ENCODE data around the gene ANOS1. TPM values are rescaled to one million over a fixed set of nuclear protein-coding genes. Genes with fewer than 3 reads are reported as not detected.
A peak's percentile ranks its signal among the peaks of the same experiment; 100 is the strongest.
"Not testable (repeated sequence)": the region's sequence is repeated elsewhere in the genome, so short reads cannot be mapped to it uniquely, and the experiment has no call there.

ANOS1 gene
- 10 to 100 TPM in 1 of 4 donors, 1 to 10 TPM in 3; 7.3 to 12.0 (median 8.4) TPM for polyA plus RNA-seq (ENCODE audit: insufficient read length in 4 of 4)

DNA sequence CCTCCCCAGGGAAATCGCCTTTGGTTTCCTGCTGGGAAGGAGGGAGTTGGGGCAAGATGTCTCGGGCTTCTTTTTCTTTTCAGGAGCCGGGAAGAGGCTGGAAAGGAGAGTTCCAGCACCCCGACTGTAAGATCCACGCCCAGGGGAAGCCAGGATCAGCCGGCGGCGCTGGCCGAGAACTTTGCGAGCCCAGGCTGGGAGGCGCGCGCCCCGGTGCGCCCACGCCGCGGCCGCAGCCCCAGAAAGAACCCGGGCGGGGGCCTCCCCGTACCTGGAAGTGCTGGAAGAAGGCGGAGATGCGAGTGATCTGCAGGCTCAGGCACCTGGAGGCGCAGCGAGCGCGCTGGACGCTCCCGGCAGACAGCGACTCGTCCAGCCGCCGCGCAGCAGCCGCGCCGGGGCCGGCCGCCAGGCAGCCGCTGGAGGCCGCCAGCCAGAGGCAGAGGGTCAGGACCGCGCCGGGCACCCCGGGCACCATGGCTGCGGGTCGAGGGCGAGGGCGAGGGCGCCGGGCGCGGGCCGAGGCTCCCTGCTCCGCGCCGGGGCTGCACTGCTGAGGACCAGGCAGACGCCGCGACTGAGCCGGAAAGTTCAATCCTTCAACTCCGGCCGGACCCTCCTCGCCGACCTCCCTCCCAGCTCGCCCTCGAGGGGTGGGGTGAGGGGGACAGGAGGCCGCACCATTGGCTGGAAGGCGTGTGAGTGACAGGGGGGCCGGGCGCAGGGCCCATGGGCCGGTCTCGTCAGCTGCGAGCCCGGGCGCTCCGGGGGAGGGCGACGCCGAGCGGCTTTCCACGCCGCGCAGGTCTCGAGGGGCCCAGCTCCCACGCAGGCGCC is at the start of gene ANOS1:
ANOS1 (minus strand) TSS at position 579 of the 837 bp plus-strand sequence; CDS start at position 478, 101 bp downstream.
- peak in 1 of 4 donors; percentile 48 for DNase-seq (ENCODE audit: low read depth in 4 of 4, low spot score in 2 of 4)

DNA sequence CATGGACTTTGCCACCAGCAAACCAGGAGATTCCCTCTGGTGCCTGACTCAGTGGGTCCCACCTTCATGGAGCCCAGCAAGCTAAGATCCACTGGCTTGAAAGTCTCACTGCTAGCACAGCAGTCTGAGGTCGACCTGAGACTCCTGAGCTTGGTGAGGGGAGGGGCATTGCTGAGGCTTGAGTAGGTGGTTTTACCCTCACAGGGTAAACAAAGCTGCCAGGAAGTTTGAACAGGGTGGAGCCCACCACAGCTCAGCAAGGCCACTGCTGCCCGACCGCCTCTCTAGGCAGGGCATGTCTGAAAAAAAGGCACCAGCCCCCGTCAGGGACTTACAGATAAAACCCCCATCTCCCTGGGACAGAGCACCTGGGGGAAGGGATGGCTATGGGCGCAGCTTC is 41.2 kb upstream of the ANOS1 start:
- DNase-seq (ENCODE audit: low read depth in 4 of 4, low spot score in 2 of 4), result no peak

DNA sequence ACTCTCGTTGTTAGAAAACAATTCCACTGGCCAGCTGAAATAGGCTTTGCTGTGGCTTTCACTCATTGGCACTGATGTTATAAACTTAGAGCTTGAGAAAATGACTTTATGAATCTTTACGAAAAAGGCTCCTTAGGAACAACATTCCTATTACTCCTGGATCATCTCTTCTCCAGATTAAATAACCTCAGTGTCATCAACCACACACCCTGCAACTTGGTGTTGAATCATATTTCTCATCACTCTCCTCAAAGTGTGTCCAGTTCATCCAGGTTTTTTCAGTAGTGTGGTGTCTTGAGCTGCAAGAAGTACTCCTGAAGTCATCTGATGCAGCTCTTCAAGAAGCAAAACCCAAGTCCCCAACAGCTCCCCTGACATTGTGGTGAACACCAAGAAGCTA is 28.1 kb upstream of the ANOS1 start:
- no peak for DNase-seq (ENCODE audit: low read depth in 4 of 4, low spot score in 2 of 4)

GRCh38 chrX:8758706-8759105 is 26.8 kb upstream of the ANOS1 start:
- not testable (repeated sequence) for DNase-seq (ENCODE audit: low read depth in 4 of 4, low spot score in 2 of 4)

- DNase-seq (ENCODE audit: low read depth in 4 of 4, low spot score in 2 of 4), result not testable (repeated sequence)
Measured at GRCh38 chrX:8757609-8758389, 25.9 kb upstream of the ANOS1 start.

DNA sequence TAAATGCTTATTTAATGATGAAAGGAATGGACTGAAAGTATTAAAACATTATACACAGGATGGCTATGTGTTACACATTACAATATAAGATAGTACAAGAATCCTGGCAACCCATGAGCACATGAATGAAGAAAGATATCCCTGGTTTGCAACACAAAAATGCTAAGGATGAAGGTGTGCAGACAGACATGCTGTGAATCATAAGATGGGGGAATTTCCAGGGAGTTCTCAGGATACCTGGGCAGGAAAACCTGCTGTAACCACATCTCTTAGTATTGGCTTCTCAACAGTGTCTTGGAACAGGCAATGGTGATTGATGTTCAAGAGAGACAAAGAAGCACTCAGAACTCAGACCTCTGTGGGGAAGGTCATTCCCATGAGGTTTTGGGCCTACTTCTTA is 23.9 kb upstream of the ANOS1 start:
- no peak for DNase-seq (ENCODE audit: low read depth in 4 of 4, low spot score in 2 of 4)

DNA sequence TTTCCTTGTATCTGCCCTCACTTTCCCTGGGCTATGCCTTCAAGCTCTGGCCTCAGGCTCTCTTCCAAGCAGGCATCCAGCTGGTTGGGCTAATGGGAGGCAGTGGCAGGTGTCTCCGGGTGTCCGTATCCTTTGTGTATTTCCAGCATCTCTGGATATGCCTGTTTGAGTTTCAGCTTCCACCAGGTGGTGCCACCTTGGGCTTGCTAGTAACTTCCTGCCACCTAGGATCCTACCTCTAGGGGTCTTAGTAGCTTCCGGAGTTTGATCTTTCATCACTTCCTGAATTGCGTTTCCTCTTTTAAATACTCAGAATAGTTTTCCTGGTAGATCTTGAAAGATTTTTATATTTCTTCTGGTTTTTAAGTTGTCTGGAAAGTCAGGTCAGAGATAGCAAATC is 23.2 kb upstream of the ANOS1 start:
- DNase-seq (ENCODE audit: low read depth in 4 of 4, low spot score in 2 of 4), result no peak

- no peak for DNase-seq (ENCODE audit: low read depth in 4 of 4, low spot score in 2 of 4)
Measured at GRCh38 chrX:8749697-8750096, 17.8 kb upstream of the ANOS1 start.

GRCh38 chrX:8748855-8749254 is 16.9 kb upstream of the ANOS1 start:
- DNase-seq (ENCODE audit: low read depth in 4 of 4, low spot score in 2 of 4), result no peak

DNA sequence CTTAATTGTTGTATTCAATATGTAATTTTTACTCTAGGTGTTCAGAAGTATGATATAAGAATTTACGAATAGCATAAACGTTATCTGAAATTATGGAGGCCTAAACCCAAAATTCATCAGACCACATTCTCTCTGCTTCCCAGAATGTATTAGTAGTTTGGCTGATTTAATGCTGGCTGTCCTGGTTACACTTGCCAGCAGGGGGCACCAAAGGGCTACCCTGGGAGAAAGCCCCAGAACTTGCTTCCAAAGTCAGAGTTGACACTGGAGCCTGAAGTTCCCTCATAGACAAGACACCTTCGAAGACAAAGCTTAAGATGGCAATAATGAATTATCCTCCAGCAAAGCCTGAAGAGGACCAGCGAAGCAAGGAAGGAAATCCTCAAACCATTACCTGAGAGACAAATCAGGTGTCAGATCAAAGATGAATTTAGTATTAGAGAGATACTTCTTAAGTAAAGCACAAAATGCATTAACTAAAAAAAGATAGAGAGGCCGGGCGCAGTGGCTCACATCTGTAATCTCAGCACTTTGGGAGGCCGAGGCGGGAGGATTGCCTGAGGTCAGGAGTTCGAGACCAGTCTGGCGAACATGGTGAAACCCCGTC is 11.3 kb upstream of the ANOS1 start:
- DNase-seq (ENCODE audit: low read depth in 4 of 4, low spot score in 2 of 4), result no peak

GRCh38 chrX:8741981-8742380 is 10.0 kb upstream of the ANOS1 start:
- DNase-seq (ENCODE audit: low read depth in 4 of 4, low spot score in 2 of 4), result no peak

DNA sequence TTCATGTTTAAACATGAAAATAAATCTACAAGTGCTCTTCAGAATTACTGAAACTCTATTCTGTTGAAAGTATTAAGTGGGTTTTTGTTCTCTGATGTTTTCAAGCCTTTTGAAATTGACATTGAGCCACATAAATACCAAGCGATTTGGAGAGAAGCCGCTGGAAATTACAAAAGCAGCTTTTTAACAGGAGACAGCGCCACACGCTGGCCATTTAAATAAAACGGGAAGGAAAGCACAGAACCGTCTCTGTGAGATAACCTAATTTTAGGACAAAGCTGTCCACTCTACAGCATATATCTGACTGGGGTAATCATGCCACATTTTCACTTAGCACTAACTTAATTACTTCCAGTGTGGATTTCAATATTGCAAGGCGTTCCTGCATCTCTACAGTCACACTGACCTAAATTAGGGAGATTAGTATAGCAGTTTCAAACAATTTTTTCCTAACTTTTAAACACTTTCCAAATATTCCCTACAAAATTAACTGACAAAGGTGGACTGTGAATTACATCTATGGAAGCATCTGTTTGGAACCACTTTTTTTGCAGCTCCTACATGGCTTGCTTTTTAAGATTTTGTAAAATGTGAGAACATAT is 6.8 kb upstream of the ANOS1 start:
- DNase-seq (ENCODE audit: low read depth in 4 of 4, low spot score in 2 of 4), result no peak

DNA sequence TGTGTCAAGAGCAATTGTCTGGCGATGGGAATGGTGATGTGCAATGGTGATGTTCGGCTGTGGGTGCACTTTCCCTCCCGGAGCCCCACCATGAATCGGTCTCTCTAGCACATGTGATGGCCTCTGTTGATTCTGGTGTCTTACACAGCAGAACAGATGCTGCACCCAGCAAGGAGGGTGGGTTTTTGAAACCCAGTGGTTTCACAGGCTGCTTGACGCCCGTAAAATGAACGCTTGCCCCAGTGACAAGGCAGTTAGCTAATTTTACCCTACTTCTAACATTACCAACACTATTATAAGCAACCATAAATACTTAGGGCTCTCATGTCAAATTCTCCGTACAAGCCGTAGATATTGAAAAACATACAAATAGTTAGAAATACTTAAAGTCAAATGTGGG is 5.9 kb upstream of the ANOS1 start:
- DNase-seq (ENCODE audit: low read depth in 4 of 4, low spot score in 2 of 4), result no peak

DNA sequence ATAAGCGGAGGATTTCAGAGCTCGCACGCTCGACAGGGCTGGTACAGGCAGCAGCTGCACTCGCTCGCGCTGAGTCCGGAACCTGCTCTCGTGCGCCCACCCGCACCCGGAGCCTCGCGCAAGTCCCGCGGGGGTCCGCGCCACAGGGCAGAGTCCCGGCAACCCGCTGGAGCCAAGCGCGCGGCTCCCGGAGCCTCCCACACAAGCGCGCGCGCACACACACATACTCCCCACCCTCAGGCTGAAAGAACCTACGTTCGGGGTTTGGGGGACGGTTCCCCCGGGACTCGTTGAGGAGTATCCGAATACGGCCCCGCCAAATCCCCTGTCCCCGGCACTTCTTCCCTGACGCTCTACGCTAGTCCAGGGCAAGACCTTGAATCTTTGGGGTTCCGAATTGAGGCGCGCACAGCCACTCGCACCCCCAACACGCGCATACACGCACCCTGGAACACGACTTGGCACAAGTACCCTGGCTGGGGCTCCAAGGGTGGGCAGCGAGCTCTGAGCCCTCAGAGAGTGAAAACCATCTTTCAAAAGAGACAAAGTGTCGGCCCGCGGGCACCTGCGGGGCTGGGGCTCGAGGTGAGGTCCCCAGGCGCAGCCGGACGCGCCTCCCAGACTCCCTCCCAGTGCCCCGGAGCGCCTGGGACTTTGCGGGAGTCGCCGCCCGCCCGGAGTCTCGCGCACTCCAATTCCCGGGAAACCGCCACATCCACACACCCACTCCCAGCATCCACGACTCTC is 952 bp downstream of the ANOS1 start:
- no peak for DNase-seq (ENCODE audit: low read depth in 4 of 4, low spot score in 2 of 4)

DNA sequence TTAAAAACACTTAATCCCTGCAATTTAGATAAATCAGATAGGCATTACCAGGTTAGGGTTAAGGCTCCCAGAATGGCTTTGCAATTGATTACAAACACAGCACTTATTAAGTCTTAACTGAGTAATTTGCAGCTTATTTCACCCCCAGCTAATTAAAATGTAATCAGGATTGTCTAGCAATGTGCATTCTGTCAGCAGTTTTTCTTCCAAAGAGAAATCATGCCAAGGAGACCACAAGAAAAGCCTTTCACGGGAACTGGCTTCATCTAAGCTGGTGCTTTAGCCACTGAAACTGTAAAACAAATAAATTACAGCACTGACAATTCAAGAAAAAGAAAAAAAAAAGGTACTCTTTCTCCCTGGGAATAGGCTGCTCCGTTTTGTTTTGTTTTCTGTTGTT is 2.1 kb downstream of the ANOS1 start:
- DNase-seq (ENCODE audit: low read depth in 4 of 4, low spot score in 2 of 4), result no peak

DNA sequence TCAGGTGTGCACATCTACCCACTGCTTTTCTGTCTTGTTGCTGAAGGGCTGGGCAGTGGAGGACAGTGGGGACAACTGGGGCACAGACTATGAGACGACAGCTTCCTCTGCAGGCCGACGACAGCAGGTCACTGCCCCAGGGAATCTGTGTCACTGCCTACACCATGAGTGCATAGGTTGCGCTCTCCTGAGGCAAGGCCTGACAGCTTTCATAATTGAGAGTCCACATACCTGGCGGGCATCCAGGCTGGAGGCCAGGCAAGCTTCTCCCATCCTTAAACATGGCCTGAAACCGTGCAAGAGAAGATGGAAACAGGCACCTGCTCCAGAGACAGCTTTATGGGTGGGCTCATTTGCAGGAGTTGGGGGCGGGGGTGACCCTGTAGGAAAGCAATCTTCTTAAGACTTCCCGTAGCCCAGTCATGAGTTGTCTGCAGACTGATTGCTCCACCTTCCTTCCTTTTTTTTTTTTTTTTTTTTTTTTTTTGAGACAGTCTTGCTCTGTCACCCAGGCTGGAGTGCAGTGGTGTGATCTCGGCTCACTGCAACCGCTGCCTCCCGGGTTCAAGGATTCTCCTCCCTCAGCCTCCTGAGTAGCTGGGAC is 2.9 kb downstream of the ANOS1 start:
- no peak for DNase-seq (ENCODE audit: low read depth in 4 of 4, low spot score in 2 of 4)

DNA sequence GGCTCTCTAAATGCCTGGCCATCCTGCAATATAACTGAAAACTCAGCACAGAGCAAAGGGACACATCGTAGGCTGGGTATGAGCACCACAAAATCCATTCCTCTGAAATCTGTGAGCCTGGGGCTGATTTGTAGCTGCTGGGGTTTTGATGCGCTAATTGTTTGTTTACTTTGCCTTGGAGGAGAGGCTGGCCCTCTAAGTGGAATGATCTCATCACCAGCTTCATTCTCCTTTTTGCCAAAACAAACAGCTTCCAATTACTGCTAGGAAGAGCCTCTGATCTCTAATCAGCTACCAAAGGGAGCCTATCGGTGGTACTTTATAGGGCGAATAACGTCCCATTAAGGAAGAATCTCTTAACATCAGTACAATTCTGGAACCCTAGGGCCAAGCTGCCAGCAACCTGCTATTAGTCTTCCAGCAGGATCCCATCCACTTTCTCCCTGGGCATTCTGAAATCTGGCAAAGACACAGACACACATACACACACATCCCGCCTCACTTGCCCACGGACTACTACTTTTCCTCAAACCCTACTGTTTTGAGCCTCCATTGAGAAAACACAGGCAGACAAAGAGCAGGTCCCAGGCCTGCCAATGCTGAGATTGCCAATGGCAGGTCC is 5.8 kb downstream of the ANOS1 start:
- no peak for DNase-seq (ENCODE audit: low read depth in 4 of 4, low spot score in 2 of 4)

DNA sequence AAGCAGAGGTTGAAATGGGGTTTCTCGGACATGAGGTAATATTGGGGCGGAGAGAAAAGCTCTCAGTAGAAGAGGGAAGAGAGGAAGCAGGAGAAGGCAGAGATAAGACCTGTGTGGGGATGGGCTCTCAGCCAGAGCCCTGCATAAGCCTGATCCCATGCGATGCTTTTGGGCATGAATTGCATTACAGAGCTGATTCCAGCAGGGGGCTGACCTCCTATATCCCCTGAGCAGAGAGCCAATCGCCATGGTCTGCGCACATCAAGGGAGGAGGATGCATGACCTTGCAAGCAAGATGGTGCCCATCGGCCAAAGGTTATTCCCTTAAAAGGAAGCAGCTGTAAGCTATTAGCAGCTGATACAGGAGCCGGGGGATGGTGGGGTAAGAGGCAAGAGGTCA is 7.6 kb downstream of the ANOS1 start:
- no peak for DNase-seq (ENCODE audit: low read depth in 4 of 4, low spot score in 2 of 4)

DNA sequence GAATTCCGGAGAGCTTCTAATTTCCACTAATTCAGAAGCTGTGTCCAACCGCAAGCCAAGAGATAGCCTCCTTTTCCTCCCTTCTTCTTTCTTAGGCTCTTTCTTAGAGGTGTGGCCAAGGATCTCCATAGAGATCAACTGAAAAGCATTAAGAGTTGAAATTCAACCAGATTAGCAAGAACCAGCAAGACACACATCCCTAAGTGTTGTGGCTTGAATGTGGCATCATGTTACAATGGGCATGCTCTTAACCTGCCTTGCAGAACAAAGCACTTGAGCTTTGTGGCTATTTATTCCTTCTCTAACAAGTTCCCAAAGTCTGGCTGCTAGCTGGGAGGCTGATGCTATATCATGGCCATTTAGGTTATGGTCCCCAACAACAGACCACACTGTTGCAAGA is 10.4 kb downstream of the ANOS1 start:
- no peak for DNase-seq (ENCODE audit: low read depth in 4 of 4, low spot score in 2 of 4)

All from left renal cortex interstitium (tissue), 4 donors.